HepG2 (cell line): Measurements from ENCODE around the gene GRPEL2. TPM values are rescaled to one million over a fixed set of nuclear protein-coding genes. Genes with fewer than 3 reads are reported as not detected.

Experiments
- ATAC-seq: fragments of 200-7000 bp; cut with Tn5 transposase; 3 replicates; pipeline ENCODE4 v1.9.1; 2020; ENCODE audit warnings: mild to moderate bottlenecking, moderate library complexity
- BruUV-seq: library from RNA; stranded (reverse); fragments of 400-500 nt; replicated peaks from 2 replicates; lab custom pipeline; 2021; lab: Mats Ljungman, UMichigan
- CTCF ChIA-PET: fragments of 300-600 bp; formaldehyde crosslinking; extraction: SDS; loops from one replicate; lab custom pipeline; 2021; ENCODE audit warnings: low total read pairs, inconsistent platforms, low intra/inter-chr PET ratio; lab: Yijun Ruan, JAX
- POLR2A ChIA-PET: fragments of 350-600 bp; sonication (Branson Sonifier 250); formaldehyde crosslinking; loops from one replicate; lab custom pipeline; 2020; ENCODE audit warnings: antibody characterized with exemption, inconsistent platforms; lab: Yijun Ruan, JAX
- DNase-seq: peaks from one replicate; pipeline ENCODE4 v3.0.0-alpha.2; 2015; ENCODE audit warnings: low spot score
- FAIRE-seq: peaks from 3 replicates; lab custom pipeline; 2011; peaks lifted over from hg19 to GRCh38; lab: Jason Lieb, UNC
- H2AFZ ChIP-seq: one replicate; pipeline ENCODE4 v1.6.1; 2011; ENCODE audit warnings: low read length, inconsistent platforms
- H3K27ac ChIP-seq: fragments of 300-600 bp; 3 replicates; pipeline ENCODE4 v1.8.0; 2011; ENCODE audit warnings: mixed run types, mild to moderate bottlenecking, mixed read lengths, low read length, inconsistent platforms; ENCODE audit not compliant: insufficient read depth; ENCODE audit errors: extremely low read length
- H3K27me3 ChIP-seq, 2 experiments: fragments of 200-600 bp in 1 of 2; 2 replicates in 1 of 2; 3 replicates in 1 of 2; pipeline versions ENCODE4 v1.6.0 to v1.8.0; 2011; ENCODE audit warnings: low read length in 2 of 2, mild to moderate bottlenecking in 2 of 2, moderate library complexity in 2 of 2, inconsistent platforms in 1 of 2; ENCODE audit not compliant: insufficient read depth in 2 of 2, control insufficient read depth in 1 of 2
- H3K36me3 ChIP-seq, 2 experiments: fragments of 200-600 bp in 1 of 2; replicated peaks in 1 of 2; 2 replicates in 1 of 2; 3 replicates in 1 of 2; pipeline versions ENCODE4 v1.5.1 to v1.8.0; 2011; ENCODE audit warnings: low read length in 2 of 2, inconsistent platforms in 1 of 2; ENCODE audit not compliant: insufficient read depth in 2 of 2, control insufficient read depth in 1 of 2
- H3K4me1 ChIP-seq: 2 replicates; pipeline ENCODE4 v1.5.1; 2012; ENCODE audit warnings: low read length, inconsistent platforms; ENCODE audit not compliant: insufficient read depth
- H3K4me2 ChIP-seq: 2 replicates; pipeline ENCODE4 v1.6.0; 2011; ENCODE audit warnings: low read depth, low read length, inconsistent platforms
- H3K4me3 ChIP-seq, 3 experiments: fragments of 200-600 bp in 1 of 3; sonication (generic), shearing (Covaris generic) in 1 of 3; replicated peaks in 1 of 3; 2 replicates each; pipeline ENCODE4 v1.5.1; 2011 to 2016; ENCODE audit warnings: low read length in 3 of 3, inconsistent platforms in 2 of 3, low read depth in 2 of 3, mild to moderate bottlenecking in 2 of 3, control low read depth in 1 of 3, mixed read lengths in 1 of 3; ENCODE audit not compliant: insufficient read depth in 1 of 3
- H3K79me2 ChIP-seq: one replicate; pipeline ENCODE4 v1.6.1; 2011; ENCODE audit warnings: low read length, inconsistent platforms; ENCODE audit not compliant: insufficient read depth
- H3K9ac ChIP-seq: 2 replicates; pipeline ENCODE4 v1.6.0; 2011; ENCODE audit warnings: mild to moderate bottlenecking, low read depth, low read length, inconsistent platforms; ENCODE audit not compliant: insufficient read depth
- H3K9me3 ChIP-seq: 2 replicates; pipeline ENCODE4 v1.5.1; 2012; ENCODE audit warnings: mild to moderate bottlenecking, low read length
- H4K20me1 ChIP-seq: 2 replicates; pipeline ENCODE4 v1.6.0; 2011; ENCODE audit warnings: inconsistent platforms, mild to moderate bottlenecking, low read length, moderate library complexity; ENCODE audit not compliant: insufficient read depth
- BCL6 ChIP-seq: IDR thresholded peaks from 2 replicates; pipeline ENCODE4 v1.6.1; 2016; ENCODE audit warnings: missing genetic modification reagents, missing compliant biosample characterization
- BRD4 ChIP-seq: sonication (generic); formaldehyde crosslinking; IDR thresholded peaks from 2 replicates; pipeline ENCODE4 v1.4.0; 2020; ENCODE audit warnings: missing genetic modification reagents
- IRX3 ChIP-seq: sonication (generic); formaldehyde crosslinking; IDR thresholded peaks from 2 replicates; pipeline ENCODE4 v1.8.1; 2023; ENCODE audit warnings: mild to moderate bottlenecking, low read depth, missing genetic modification reagents, borderline replicate concordance
- MEIS1 ChIP-seq: sonication (generic); formaldehyde crosslinking; IDR thresholded peaks from 2 replicates; pipeline ENCODE4 v1.9.0; 2021; ENCODE audit warnings: mild to moderate bottlenecking, missing genetic modification reagents, moderate library complexity, borderline replicate concordance
- MXD4 ChIP-seq: IDR thresholded peaks from 2 replicates; pipeline ENCODE4 v1.6.1; 2016; ENCODE audit warnings: mild to moderate bottlenecking, missing biosample characterization, missing genetic modification reagents
- MZF1 ChIP-seq: sonication (generic); formaldehyde crosslinking; IDR thresholded peaks from 2 replicates; pipeline ENCODE4 v1.8.1; 2023; ENCODE audit warnings: mild to moderate bottlenecking, missing genetic modification reagents, borderline replicate concordance
- NR1H2 ChIP-seq: sonication (generic); formaldehyde crosslinking; IDR thresholded peaks from 2 replicates; pipeline ENCODE4 v1.8.1; 2022; ENCODE audit warnings: low read depth, missing genetic modification reagents, borderline replicate concordance
- TOE1 ChIP-seq: sonication (generic); formaldehyde crosslinking; IDR thresholded peaks from 2 replicates; pipeline ENCODE4 v1.4.0; 2020; ENCODE audit warnings: mild to moderate bottlenecking, missing genetic modification reagents
- TRAFD1 ChIP-seq: sonication (generic); formaldehyde crosslinking; IDR thresholded peaks from 2 replicates; pipeline ENCODE4 v1.5.1; 2020; ENCODE audit warnings: missing genetic modification reagents, mild to moderate bottlenecking, borderline replicate concordance
- ZNF546 ChIP-seq: sonication (generic); formaldehyde crosslinking; conservative IDR thresholded peaks from 2 replicates; pipeline ENCODE4 v1.8.1; 2023; ENCODE audit warnings: mild to moderate bottlenecking, missing genetic modification reagents
- ZNF589 ChIP-seq: sonication (generic); formaldehyde crosslinking; conservative IDR thresholded peaks from 2 replicates; pipeline ENCODE4 v1.8.0; 2022; ENCODE audit warnings: mild to moderate bottlenecking, moderate library complexity, missing genetic modification reagents
- WGBS: methylation state at CpG from one replicate; pipeline ENCODE4 v1.1.6; 2017; ENCODE audit warnings: low lambda C conversion rate; 5-methylcytosine and 5-hydroxymethylcytosine counted together
- in situ Hi-C: cut with HindIII; loops from 2 replicates; pipeline ENCODE4 v1.10.0; 2017; ENCODE audit warnings: low pct_unique_long_range_greater_than_20kb; ENCODE audit not compliant: extremely low pct_ligation_motif_present
- intact Hi-C: fragments of 100-400 bp; cut with micrococcal nuclease; formaldehyde crosslinking; loops from one replicate; pipeline ENCODE4 v1.10.0; 2022; ENCODE audit not compliant: unreplicated experiment
- polyA plus RNA-seq, 8 experiments: library from polyadenylated mRNA; depleted of rRNA in 3 of 8; stranded (reverse) in 7 of 8; unstranded in 1 of 8; fragments of >200 nt; fragmentation: Illumina TruSeq in 4 of 8; extraction: Trizol in 4 of 8; gene quantifications; 2 replicates each; pipeline versions ENCODE4 v1.2.1 to v1.2.3, GENCODE V29; 2011 to 2016; ENCODE audit warnings: low read depth in 4 of 8, missing spikeins in 1 of 8, mixed read lengths in 1 of 8; ENCODE audit not compliant: insufficient read depth in 1 of 8
- total RNA-seq, 5 experiments: library from RNA; depleted of rRNA; stranded (reverse); fragments of >200 nt; fragmentation: Illumina TruSeq; extraction: Trizol; gene quantifications; 2 replicates each; pipeline ENCODE4 v1.2.3, GENCODE V29; 2016; ENCODE audit warnings: low read depth in 1 of 5
- TF ChIP-seq, protein P1 (sequence below): sonication (generic); formaldehyde crosslinking; IDR thresholded peaks from 2 replicates; pipeline ENCODE4 v1.4.0; 2020; ENCODE audit warnings: missing genetic modification reagents, borderline replicate concordance
- TF ChIP-seq, protein P2 (sequence below): sonication (generic); formaldehyde crosslinking; IDR thresholded peaks from 2 replicates; pipeline ENCODE4 v1.4.0; 2020; ENCODE audit warnings: missing genetic modification reagents
- TF ChIP-seq, protein P3 (sequence below): sonication (generic); formaldehyde crosslinking; IDR thresholded peaks from 2 replicates; pipeline ENCODE4 v1.8.0; 2023; ENCODE audit warnings: mild to moderate bottlenecking, missing genetic modification reagents

The GRPEL2 gene
- total and polyA plus RNA-seq, 2 of the 13 experiments (the other 11 are each of a cell fraction or from before 2014, with no cell fraction given): 13.1 to 16.6 TPM

DNA sequence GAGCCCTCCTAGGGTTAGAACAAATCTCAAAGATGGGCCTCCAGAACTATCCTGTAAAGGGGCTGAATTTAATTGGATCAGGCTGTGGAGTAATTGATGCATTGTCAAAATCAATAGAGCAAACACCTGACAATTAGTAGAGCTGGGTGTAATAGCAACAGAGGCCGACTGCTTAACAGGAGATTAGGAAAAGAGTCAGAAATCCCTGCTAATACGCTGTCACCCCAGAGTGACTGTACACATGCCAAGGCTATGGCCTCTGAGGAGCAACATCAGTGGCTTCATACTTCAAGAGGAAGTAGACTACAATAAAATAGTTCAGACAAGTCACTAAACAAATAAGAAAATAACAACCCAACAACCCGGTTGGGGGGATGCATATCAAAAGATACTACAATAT is 18.7 kb upstream of the GRPEL2 start:
- peaks cover 47% of the 10 kb centered on the region for H3K4me1 ChIP-seq
- no peak overlapping the region for H3K4me3 ChIP-seq
- BruUV-seq: no TSS peak
- H3K4me2 ChIP-seq: no peak overlapping the region
- H3K9me3 ChIP-seq: no peaks in the 10 kb centered on the region
- 75% methylated on average over 3 of the region's 3 CpGs for WGBS
- H4K20me1 ChIP-seq: no peaks in the 10 kb centered on the region
- FAIRE-seq (no peak), DNase-seq (no peak)
- in situ Hi-C loops (no loop called here), intact Hi-C loops (no loop called here)
- no peak overlapping the region for H3K27ac ChIP-seq
- POLR2A ChIA-PET: interaction anchor here (1.5 kb wide), 1 partner anchor 10 kb away, joined by 3 read pairs; no protein-coding TSS in a partner anchor
- H3K36me3 ChIP-seq: no peaks in the 10 kb centered on the region
- CTCF ChIA-PET: no interaction called here
- 0 out of 5 replicates have a peak, but pooled peaks cover 0 to 1% of the 10 kb centered on the region in 2 experiments for H3K27me3 ChIP-seq
- TF ChIP-seq IRX3 (no peak), ZNF546 (CRISPR knock-in tag) (no peak), MXD4 (CRISPR knock-in tag) (no peak), TOE1 (no peak), NR1H2 (CRISPR knock-in tag) (no peak), BRD4 (CRISPR knock-in tag) (no peak), ZNF589 (CRISPR knock-in tag) (no peak), MZF1 (no peak), BCL6 (CRISPR knock-in tag) (no peak), TRAFD1 (CRISPR knock-in tag) (no peak), MEIS1 (no peak)
- TF ChIP-seq, protein P1, sequence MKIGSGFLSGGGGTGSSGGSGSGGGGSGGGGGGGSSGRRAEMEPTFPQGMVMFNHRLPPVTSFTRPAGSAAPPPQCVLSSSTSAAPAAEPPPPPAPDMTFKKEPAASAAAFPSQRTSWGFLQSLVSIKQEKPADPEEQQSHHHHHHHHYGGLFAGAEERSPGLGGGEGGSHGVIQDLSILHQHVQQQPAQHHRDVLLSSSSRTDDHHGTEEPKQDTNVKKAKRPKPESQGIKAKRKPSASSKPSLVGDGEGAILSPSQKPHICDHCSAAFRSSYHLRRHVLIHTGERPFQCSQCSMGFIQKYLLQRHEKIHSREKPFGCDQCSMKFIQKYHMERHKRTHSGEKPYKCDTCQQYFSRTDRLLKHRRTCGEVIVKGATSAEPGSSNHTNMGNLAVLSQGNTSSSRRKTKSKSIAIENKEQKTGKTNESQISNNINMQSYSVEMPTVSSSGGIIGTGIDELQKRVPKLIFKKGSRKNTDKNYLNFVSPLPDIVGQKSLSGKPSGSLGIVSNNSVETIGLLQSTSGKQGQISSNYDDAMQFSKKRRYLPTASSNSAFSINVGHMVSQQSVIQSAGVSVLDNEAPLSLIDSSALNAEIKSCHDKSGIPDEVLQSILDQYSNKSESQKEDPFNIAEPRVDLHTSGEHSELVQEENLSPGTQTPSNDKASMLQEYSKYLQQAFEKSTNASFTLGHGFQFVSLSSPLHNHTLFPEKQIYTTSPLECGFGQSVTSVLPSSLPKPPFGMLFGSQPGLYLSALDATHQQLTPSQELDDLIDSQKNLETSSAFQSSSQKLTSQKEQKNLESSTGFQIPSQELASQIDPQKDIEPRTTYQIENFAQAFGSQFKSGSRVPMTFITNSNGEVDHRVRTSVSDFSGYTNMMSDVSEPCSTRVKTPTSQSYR: no peak
- TF ChIP-seq, protein P2, sequence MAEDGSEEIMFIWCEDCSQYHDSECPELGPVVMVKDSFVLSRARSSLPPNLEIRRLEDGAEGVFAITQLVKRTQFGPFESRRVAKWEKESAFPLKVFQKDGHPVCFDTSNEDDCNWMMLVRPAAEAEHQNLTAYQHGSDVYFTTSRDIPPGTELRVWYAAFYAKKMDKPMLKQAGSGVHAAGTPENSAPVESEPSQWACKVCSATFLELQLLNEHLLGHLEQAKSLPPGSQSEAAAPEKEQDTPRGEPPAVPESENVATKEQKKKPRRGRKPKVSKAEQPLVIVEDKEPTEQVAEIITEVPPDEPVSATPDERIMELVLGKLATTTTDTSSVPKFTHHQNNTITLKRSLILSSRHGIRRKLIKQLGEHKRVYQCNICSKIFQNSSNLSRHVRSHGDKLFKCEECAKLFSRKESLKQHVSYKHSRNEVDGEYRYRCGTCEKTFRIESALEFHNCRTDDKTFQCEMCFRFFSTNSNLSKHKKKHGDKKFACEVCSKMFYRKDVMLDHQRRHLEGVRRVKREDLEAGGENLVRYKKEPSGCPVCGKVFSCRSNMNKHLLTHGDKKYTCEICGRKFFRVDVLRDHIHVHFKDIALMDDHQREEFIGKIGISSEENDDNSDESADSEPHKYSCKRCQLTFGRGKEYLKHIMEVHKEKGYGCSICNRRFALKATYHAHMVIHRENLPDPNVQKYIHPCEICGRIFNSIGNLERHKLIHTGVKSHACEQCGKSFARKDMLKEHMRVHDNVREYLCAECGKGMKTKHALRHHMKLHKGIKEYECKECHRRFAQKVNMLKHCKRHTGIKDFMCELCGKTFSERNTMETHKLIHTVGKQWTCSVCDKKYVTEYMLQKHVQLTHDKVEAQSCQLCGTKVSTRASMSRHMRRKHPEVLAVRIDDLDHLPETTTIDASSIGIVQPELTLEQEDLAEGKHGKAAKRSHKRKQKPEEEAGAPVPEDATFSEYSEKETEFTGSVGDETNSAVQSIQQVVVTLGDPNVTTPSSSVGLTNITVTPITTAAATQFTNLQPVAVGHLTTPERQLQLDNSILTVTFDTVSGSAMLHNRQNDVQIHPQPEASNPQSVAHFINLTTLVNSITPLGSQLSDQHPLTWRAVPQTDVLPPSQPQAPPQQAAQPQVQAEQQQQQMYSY (CRISPR knock-in tag): no peak
- TF ChIP-seq, protein P3, sequence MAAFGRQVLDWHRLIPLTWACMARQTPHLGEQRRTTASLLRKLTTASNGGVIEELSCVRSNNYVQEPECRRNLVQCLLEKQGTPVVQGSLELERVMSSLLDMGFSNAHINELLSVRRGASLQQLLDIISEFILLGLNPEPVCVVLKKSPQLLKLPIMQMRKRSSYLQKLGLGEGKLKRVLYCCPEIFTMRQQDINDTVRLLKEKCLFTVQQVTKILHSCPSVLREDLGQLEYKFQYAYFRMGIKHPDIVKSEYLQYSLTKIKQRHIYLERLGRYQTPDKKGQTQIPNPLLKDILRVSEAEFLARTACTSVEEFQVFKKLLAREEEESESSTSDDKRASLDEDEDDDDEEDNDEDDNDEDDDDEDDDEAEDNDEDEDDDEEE (CRISPR knock-in tag): no peak
- TF ChIP-seq, all 625 proteins: peak for 0
- Histone ChIP-seq H3K79me2 (no peaks in the 10 kb centered on the region), H3K9ac (no peak overlapping the region), H2AFZ (no peak overlapping the region)
- ATAC-seq: no peak
